Measurements from ENCODE around the gene NEU4.
"Not testable (repeated sequence)": the region's sequence is repeated elsewhere in the genome, so short reads cannot be mapped to it uniquely, and the experiment has no call there.

NEU4 gene

GRCh38 chr2:241776336-241777169, 32.4 kb upstream of the NEU4 start, which contains the start of gene GAL3ST2:
GAL3ST2 (plus strand) TSS chr2:241776822; CDS start chr2:241776956, 134 bp downstream.
- POLR2A ChIA-PET = no interaction called here
- no peak for DNase-seq (ENCODE audit: extremely low spot score)
- no peak for TF ChIP-seq PKNOX1 (IDR thresholded peaks at IDR 0.05)
- TF ChIP-seq FOXM1 (IDR thresholded peaks at IDR 0.05; ENCODE audit: borderline replicate concordance) = no peak
- no peak for TF ChIP-seq L3MBTL2 (conservative IDR thresholded peaks at IDR 0.05)
- TF ChIP-seq ARNT (IDR thresholded peaks at IDR 0.05) = no peak
- no peak for TF ChIP-seq BHLHE40 (IDR thresholded peaks at IDR 0.05; ENCODE audit: borderline replicate concordance)
- TF ChIP-seq SP1 (IDR thresholded peaks at IDR 0.05) = no peak
- no peak for TF ChIP-seq SUZ12 (IDR thresholded peaks at IDR 0.05)
- TF ChIP-seq ELF4 (IDR thresholded peaks at IDR 0.05) = no peak
- TF ChIP-seq FOXK2 (IDR thresholded peaks at IDR 0.05) = no peak
- no peak for TF ChIP-seq HDGF (IDR thresholded peaks at IDR 0.05; ENCODE audit: borderline replicate concordance)
- no peak for TF ChIP-seq LEF1 (IDR thresholded peaks at IDR 0.05; ENCODE audit: borderline replicate concordance)
- no peak for TF ChIP-seq NFRKB (IDR thresholded peaks at IDR 0.05)
- TF ChIP-seq TARDBP (IDR thresholded peaks at IDR 0.05) = no peak
- TF ChIP-seq ZNF384 (IDR thresholded peaks at IDR 0.05) = no peak
- CTCF ChIA-PET = no interaction called here

DNA sequence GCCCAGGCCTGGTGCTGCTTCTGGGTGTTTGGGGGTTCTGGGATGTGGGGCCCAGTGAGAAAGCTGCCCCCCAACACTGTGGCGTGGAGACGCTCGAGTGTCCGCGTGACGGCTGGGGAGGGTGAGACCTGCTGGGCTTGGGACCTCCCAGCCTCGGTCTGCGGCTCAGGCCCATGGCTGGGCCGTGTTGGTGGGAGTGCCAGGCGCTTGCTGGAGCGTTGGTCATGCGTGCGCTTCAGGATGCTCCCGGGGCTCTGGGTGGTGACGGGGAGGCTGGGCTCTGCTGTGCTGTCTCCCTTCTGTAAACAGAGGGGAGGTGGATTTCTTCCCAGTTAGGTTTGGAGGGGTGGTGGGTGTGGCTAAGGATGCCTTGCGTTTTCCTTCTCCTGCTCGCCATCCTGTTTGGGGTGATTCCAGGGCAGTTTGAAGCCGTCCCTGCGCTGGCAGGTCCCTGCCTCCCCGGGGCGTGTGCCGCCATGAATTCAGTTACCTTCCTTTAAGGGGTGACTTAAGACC, 31.8 kb upstream of the NEU4 start:
- no peak for DNase-seq (ENCODE audit: extremely low spot score)
- no peak for TF ChIP-seq HDGF (IDR thresholded peaks at IDR 0.05; ENCODE audit: borderline replicate concordance)
- TF ChIP-seq SP1 (IDR thresholded peaks at IDR 0.05) = no peak
- TF ChIP-seq LEF1 (IDR thresholded peaks at IDR 0.05; ENCODE audit: borderline replicate concordance) = no peak
- TF ChIP-seq ELF4 (IDR thresholded peaks at IDR 0.05) = no peak
- TF ChIP-seq BHLHE40 (IDR thresholded peaks at IDR 0.05; ENCODE audit: borderline replicate concordance) = no peak
- TF ChIP-seq NFRKB (IDR thresholded peaks at IDR 0.05) = no peak
- no peak for TF ChIP-seq TARDBP (IDR thresholded peaks at IDR 0.05)
- TF ChIP-seq ZNF384 (IDR thresholded peaks at IDR 0.05) = no peak
- TF ChIP-seq FOXA1 (IDR thresholded peaks at IDR 0.05) = no peak
- TF ChIP-seq FOXK2 (IDR thresholded peaks at IDR 0.05) = no peak
- no peak for TF ChIP-seq PKNOX1 (IDR thresholded peaks at IDR 0.05)
- no peak for TF ChIP-seq FOXM1 (IDR thresholded peaks at IDR 0.05; ENCODE audit: borderline replicate concordance)
- TF ChIP-seq L3MBTL2 (conservative IDR thresholded peaks at IDR 0.05) = no peak
- TF ChIP-seq SUZ12 (IDR thresholded peaks at IDR 0.05) = no peak
- ChIA-PET POLR2A (no interaction called here), CTCF (no interaction called here)

- ChIA-PET CTCF (no interaction called here), POLR2A (no interaction called here)
- no peak for DNase-seq (ENCODE audit: extremely low spot score)
- TF ChIP-seq SP1 (IDR thresholded peaks at IDR 0.05) (no peak), ELF4 (IDR thresholded peaks at IDR 0.05) (no peak), FOXM1 (IDR thresholded peaks at IDR 0.05; ENCODE audit: borderline replicate concordance) (no peak), LEF1 (IDR thresholded peaks at IDR 0.05; ENCODE audit: borderline replicate concordance) (no peak), L3MBTL2 (conservative IDR thresholded peaks at IDR 0.05) (no peak), ZNF384 (IDR thresholded peaks at IDR 0.05) (no peak), FOXK2 (IDR thresholded peaks at IDR 0.05) (no peak), ARNT (IDR thresholded peaks at IDR 0.05) (no peak), FOXA1 (IDR thresholded peaks at IDR 0.05) (no peak), TARDBP (IDR thresholded peaks at IDR 0.05) (no peak), NFRKB (IDR thresholded peaks at IDR 0.05) (no peak), SUZ12 (IDR thresholded peaks at IDR 0.05) (no peak), PKNOX1 (IDR thresholded peaks at IDR 0.05) (no peak), HDGF (IDR thresholded peaks at IDR 0.05; ENCODE audit: borderline replicate concordance) (no peak), CTBP1 (IDR thresholded peaks at IDR 0.05; ENCODE audit: borderline replicate concordance) (no peak), BHLHE40 (IDR thresholded peaks at IDR 0.05; ENCODE audit: borderline replicate concordance) (no peak)
Observed at GRCh38 chr2:241777686-241778627, 31.0 kb upstream of the NEU4 start.

- DNase-seq (ENCODE audit: extremely low spot score) = no peak
- ChIA-PET CTCF (no interaction called here), POLR2A (interaction anchor here (1.2 kb wide), 1 partner anchor 47 kb away, joined by 3 read pairs; the partner anchor contains the start of gene D2HGDH)
- TF ChIP-seq NFRKB (IDR thresholded peaks at IDR 0.05) (no peak), FOXK2 (IDR thresholded peaks at IDR 0.05) (no peak), ARNT (IDR thresholded peaks at IDR 0.05) (no peak), SP1 (IDR thresholded peaks at IDR 0.05) (no peak), L3MBTL2 (conservative IDR thresholded peaks at IDR 0.05) (no peak), CTBP1 (IDR thresholded peaks at IDR 0.05; ENCODE audit: borderline replicate concordance) (no peak), BHLHE40 (IDR thresholded peaks at IDR 0.05; ENCODE audit: borderline replicate concordance) (no peak), FOXM1 (IDR thresholded peaks at IDR 0.05; ENCODE audit: borderline replicate concordance) (no peak), ELF4 (IDR thresholded peaks at IDR 0.05) (no peak), SUZ12 (IDR thresholded peaks at IDR 0.05) (no peak), ZNF384 (IDR thresholded peaks at IDR 0.05) (no peak), TARDBP (IDR thresholded peaks at IDR 0.05) (no peak), LEF1 (IDR thresholded peaks at IDR 0.05; ENCODE audit: borderline replicate concordance) (no peak), FOXA1 (IDR thresholded peaks at IDR 0.05) (no peak), HDGF (IDR thresholded peaks at IDR 0.05; ENCODE audit: borderline replicate concordance) (no peak), PKNOX1 (IDR thresholded peaks at IDR 0.05) (no peak)
Observed at GRCh38 chr2:241780939-241781569, 27.9 kb upstream of the NEU4 start.

GRCh38 chr2:241782053-241782452, 26.9 kb upstream of the NEU4 start:
- CTCF ChIA-PET; POLR2A ChIA-PET; DNase-seq (ENCODE audit: extremely low spot score): not testable (repeated sequence)

Data from HEK293T (cell line).